ENCODE measurements around the gene SERPINB3.
A peak's percentile ranks its signal among the peaks of the same experiment; 100 is the strongest.
"Not testable (repeated sequence)": the region's sequence is repeated elsewhere in the genome, so short reads cannot be mapped to it uniquely, and the experiment has no call there.

The SERPINB3 gene

DNA sequence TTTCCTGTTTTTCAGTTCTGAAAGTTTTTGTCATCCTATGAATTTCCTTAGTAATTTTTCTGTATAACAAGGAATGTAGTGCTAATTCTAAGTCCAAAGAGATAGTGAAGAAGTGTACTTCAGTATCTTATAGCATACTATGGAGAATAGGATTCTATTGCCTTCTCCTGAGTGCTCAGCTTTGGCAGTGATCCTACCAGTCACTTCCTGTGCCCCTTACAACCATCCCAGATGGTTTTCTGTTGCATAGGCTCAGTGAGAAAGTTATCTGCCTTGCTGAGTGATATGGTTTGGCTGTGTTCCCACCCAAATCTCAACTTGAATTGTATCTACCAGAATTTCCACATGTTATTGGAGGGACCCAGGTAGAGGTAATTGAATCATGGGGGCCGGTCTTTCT, 17.0 kb downstream of the SERPINB3 start:
- DNase-seq, result not testable (repeated sequence)

DNA sequence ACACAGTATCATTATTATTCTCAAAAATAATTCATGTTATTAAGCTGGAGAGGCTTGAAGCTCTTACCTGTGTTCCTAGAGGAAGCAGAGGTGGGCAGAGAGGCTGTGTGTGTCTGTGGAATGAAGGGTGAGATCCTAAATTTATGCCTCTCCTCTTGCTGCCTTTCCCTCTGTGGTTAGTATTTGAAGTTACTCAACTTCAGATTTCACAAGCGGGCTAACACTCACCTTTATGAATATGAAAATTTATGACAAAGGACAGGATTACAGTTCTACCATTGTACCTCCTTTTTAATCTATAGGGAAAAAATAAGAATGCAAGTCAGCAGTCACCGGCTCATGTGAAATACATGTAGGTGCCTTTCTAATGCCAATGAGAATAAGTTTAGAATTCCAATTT, 17.6 kb downstream of the SERPINB3 start, which contains the start of gene SERPINB4:
Gene SERPINB4, minus strand, starts transcription at position 115 of the 400 bp plus-strand sequence. CDS start 679 bp downstream, outside the sequence.
- DNase-seq, result not testable (repeated sequence)

- peak; percentile 56 for DNase-seq
Observed at GRCh38 chr18:63642668-63643356, 18.9 kb downstream of the SERPINB3 start.

GRCh38 chr18:63641157-63641680, 20.5 kb downstream of the SERPINB3 start:
- DNase-seq, result peak; percentile 62

DNA sequence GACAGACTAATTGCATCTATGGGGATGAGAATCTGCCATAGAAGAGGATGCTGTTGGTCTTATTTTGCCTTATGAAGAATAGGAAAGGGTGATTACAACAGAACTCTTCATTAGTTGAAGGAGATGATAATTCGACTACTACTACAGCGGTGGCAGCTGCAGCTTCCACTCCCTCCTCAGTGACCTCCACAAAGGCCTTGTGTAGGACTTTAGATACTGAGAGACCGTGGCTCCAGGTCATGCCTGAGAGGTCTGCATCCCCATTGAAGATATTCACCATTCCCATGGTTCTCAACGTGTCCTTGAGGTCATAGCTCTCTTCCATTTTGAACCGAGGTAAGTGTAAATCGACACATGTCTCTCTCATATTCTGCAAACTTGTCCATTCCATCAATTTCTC, 24.0 kb downstream of the SERPINB3 start:
- no peak for DNase-seq

DNA sequence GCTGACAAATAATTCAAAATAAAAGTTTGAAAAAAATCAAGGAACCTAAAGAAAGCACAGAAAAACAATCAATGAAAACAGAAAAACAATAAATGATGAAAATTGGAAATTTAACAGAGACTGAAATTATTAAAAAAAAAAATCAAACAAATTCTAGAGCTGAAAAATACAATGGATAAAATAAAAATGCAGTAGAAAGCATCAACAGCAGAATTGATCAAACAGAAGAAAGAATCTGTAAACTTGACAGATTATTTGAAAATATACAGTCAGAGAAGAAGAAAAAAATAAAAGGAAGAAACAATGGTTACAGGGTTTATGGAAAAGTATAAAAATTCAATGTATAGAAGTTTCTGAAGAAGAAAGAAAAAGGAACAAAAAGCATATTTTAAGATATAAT, 33.9 kb downstream of the SERPINB3 start:
- no peak for DNase-seq

- no peak for DNase-seq
Observed at GRCh38 chr18:63626431-63626830, 35.3 kb downstream of the SERPINB3 start.

DNA sequence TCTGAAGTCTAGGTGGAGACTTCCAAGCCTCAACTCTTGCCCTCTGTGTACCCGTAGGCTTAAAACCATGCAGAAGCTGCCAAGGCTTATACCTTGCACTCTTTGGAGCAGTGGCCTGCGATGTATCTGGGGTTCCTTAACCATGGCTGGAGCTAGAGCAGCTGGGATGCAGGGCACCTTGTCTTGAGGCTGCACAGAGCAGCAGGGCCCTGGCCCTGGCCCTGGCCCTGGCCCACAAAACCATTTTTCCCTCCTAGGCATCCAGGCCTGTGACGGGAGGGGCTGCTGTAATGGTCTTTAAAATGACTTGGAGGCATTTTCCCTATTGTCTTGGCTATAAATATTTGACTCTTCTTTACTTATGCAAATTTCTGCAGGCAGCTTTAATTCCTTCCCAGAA, 36.8 kb downstream of the SERPINB3 start:
- no peak for DNase-seq

DNA sequence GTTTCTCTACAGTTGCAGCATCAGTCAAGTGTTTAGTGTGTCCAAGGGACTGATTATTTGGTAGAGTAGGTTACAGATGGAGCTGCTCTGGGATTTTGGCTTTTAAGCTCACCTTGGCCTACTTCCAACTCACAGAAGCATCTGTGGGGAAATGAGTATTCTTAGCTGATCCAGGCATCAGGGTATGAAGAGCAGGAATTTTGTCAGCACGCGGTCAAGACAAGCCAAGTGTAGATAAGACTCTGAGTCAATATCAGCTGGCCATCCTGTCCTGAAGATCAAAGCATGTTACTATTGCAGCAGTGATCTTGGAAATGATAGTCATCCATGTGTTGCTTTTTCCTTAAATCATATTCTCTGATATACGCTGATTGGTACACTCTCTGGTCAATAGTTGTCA, 42.0 kb downstream of the SERPINB3 start:
- no peak for DNase-seq

DNA sequence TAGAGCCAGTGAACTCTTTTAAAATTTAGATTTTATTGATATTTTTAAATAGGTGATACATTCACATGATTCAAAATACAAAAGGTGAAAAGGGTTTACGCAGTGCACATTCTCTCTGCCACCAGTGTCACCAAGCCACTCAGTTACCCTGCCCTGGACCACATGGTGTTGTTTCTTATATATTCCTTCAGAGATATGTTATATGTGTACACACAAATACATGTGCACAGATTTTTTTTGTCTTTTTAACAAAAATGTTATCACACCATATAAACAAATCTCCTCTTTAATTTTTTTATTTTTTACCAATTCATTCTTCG, 43.8 kb downstream of the SERPINB3 start:
- no peak for DNase-seq

- no peak for DNase-seq
Observed at GRCh38 chr18:63617049-63617914, 44.4 kb downstream of the SERPINB3 start.

GRCh38 chr18:63613420-63613819, 48.3 kb downstream of the SERPINB3 start:
- no peak for DNase-seq

DNA sequence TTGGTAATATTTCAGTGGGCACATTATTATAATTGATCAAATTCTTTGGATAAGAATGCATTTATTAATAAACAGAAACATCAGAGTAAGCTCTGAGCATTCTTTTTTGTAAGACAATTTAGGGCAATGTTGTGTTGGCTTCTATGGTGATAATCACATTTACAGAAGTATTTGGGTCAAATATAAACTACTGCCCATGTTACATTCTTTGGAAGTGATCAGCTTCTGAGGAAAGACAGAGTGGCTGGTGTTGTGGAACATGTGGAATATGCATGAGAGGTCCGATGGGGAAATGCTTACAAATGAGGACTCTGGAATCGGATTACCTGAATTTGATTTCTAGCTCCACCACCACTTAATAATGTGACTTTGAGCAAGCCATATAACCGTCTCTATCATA, 55.2 kb downstream of the SERPINB3 start:
- peak; percentile 46 for DNase-seq
